Measurements from ENCODE around the gene RPUSD4. TPM values are rescaled to one million over a fixed set of nuclear protein-coding genes. Genes with fewer than 3 reads are reported as not detected.

Gene RPUSD4
- total RNA-seq, 1 experiment from 2014 or later = 19.0 TPM

DNA sequence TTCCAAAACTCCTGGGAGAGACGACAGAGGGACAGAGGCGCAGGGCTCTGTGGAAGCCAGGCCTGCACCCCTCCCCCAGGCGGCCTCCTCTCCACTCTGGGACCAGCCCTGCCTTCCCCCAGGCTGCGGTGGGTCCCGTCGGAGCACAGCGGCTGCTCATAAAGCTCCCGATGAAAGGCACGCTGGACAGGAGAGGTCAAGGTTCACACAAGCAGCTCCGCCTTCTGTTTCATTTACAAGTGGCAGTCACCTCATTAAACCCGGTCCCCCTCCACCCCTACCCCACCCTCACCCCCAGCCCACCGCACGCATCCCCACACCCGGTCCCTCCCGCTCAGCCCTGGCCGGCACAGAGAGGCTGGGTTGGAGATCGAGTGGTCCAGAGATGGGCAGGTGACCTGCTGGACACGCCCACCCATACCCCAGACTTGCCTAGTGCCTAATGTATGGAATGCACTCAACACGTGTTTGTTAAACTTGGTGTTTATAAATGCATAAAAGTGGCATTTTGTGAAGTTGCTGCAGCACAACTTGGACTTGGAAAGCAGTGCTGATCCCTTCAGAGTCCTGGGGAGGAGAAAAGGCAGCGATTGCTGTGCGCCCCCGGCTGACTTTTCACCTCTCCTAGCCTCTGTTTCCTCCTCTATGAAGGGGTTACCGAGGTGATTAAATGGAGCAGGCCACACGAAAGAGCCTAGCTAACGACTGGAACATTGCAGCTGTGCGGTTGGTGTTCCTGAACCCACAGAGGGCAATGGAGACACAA, 26.0 kb downstream of the RPUSD4 start:
- no TSS peak for BruUV-seq (replicated peaks)
- DNase-seq = no peak
- no peaks in the 10 kb centered on the region for H3K9me3 Mint-ChIP-seq (ENCODE audit: low read depth, unreplicated experiment)
- intact Hi-C loops (cut with micrococcal nuclease; ENCODE audit: unreplicated experiment) = no loop called here
- H3K4me3 Mint-ChIP-seq (ENCODE audit: low read depth, unreplicated experiment) = no peak overlapping the region
- H3K36me3 Mint-ChIP-seq (ENCODE audit: insufficient read depth, unreplicated experiment) = no peaks in the 10 kb centered on the region
- CTCF ChIA-PET = no interaction called here
- no peaks in the 10 kb centered on the region for H3K4me1 Mint-ChIP-seq (ENCODE audit: low read depth, unreplicated experiment)
- TF ChIP-seq, protein P1, sequence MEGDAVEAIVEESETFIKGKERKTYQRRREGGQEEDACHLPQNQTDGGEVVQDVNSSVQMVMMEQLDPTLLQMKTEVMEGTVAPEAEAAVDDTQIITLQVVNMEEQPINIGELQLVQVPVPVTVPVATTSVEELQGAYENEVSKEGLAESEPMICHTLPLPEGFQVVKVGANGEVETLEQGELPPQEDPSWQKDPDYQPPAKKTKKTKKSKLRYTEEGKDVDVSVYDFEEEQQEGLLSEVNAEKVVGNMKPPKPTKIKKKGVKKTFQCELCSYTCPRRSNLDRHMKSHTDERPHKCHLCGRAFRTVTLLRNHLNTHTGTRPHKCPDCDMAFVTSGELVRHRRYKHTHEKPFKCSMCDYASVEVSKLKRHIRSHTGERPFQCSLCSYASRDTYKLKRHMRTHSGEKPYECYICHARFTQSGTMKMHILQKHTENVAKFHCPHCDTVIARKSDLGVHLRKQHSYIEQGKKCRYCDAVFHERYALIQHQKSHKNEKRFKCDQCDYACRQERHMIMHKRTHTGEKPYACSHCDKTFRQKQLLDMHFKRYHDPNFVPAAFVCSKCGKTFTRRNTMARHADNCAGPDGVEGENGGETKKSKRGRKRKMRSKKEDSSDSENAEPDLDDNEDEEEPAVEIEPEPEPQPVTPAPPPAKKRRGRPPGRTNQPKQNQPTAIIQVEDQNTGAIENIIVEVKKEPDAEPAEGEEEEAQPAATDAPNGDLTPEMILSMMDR (IDR thresholded peaks at IDR 0.05; ENCODE audit: unreplicated experiment) = no peak
- no peak overlapping the region for H3K27ac Mint-ChIP-seq (ENCODE audit: unreplicated experiment)
- H3K27me3 Mint-ChIP-seq (ENCODE audit: unreplicated experiment) = no peaks in the 10 kb centered on the region

DNA sequence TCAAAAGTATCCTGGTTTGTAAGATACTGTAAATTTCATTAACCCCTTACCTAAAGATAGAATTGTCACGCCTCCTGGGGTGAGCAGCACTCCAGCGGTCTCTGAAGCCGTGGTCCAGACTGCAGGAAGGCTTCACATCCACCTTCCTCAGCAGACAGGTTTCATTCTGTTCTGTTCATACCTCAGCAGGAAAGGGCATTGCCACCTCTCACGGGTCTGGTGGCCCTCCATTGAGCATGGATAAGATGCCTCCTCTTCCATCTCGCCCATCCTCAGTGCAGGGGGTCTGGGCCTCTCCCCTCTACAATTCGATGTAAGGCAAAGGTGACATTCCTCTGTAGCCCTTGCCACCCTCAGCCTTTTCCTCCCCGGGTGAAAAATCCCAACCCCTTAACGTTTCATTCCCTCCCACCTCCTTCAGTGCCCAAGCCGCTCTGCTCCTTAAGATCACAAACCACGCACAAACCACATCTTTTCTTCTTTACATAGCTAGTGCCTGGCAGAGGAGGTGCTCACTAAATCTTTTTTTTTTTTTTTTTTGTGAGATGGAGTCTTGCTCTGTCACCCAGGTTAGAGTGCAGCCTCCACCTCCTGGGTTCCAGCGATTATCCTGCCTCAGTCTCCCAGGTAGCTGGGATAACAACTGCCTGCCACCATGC, 28.5 kb downstream of the RPUSD4 start:
- no peaks in the 10 kb centered on the region for H3K4me1 Mint-ChIP-seq (ENCODE audit: low read depth, unreplicated experiment)
- H3K27ac Mint-ChIP-seq (ENCODE audit: unreplicated experiment) = no peak overlapping the region
- BruUV-seq (replicated peaks) = no TSS peak
- DNase-seq = no peak
- TF ChIP-seq, protein P1 (IDR thresholded peaks at IDR 0.05; ENCODE audit: unreplicated experiment) = no peak
- no peak overlapping the region for H3K4me3 Mint-ChIP-seq (ENCODE audit: low read depth, unreplicated experiment)
- intact Hi-C loops (cut with micrococcal nuclease; ENCODE audit: unreplicated experiment) = no loop called here
- CTCF ChIA-PET = interaction anchor here (0.7 kb wide), 1 partner anchor 121 kb away, joined by 4 read pairs; no protein-coding TSS in a partner anchor
- H3K27me3 Mint-ChIP-seq (ENCODE audit: unreplicated experiment) = no peaks in the 10 kb centered on the region
- H3K36me3 Mint-ChIP-seq (ENCODE audit: insufficient read depth, unreplicated experiment) = no peaks in the 10 kb centered on the region
- no peaks in the 10 kb centered on the region for H3K9me3 Mint-ChIP-seq (ENCODE audit: low read depth, unreplicated experiment)

DNA sequence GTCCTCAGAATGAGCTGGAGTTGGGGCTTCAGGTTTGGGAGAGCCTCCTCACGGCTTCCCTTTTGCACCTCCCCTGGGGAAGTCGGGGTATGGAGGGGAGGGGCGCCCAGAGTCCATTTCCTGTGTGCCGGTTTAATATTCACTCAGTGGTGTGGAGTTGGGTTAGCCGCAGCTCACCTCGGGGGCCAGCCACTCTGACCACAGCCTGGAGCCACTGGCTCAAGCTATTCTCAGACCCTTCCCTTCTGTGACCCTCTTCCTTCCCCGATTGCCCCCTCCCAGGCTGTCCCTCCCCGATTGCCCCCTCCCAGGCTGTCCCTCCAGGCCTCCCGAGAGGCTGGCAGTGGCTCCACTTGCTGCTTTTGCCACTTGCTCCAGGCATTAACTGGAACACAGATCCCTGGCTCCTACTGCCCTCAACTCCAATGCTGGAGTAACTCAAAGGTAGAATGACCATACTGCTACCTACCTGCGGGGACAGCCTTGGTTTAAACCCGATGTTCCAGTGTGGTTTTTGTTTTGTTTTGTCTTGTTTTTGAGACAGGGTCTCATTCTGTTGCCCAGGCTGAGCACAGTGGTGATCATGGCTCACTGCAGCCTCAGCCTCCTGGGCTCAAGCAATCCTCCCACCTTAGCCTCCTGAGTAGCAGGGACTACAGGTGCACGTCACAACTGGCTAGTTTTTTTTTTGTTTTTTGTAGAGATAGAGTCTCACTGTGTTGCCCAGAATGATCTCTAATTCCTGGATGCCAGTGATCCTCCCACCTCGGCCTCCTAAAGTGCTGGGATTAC, 29.3 kb downstream of the RPUSD4 start:
- no peak overlapping the region for H3K27ac Mint-ChIP-seq (ENCODE audit: unreplicated experiment)
- no peaks in the 10 kb centered on the region for H3K27me3 Mint-ChIP-seq (ENCODE audit: unreplicated experiment)
- H3K9me3 Mint-ChIP-seq (ENCODE audit: low read depth, unreplicated experiment) = no peaks in the 10 kb centered on the region
- no peaks in the 10 kb centered on the region for H3K36me3 Mint-ChIP-seq (ENCODE audit: insufficient read depth, unreplicated experiment)
- TF ChIP-seq, protein P1 (IDR thresholded peaks at IDR 0.05; ENCODE audit: unreplicated experiment) = no peak
- DNase-seq = no peak
- H3K4me1 Mint-ChIP-seq (ENCODE audit: low read depth, unreplicated experiment) = no peaks in the 10 kb centered on the region
- H3K4me3 Mint-ChIP-seq (ENCODE audit: low read depth, unreplicated experiment) = no peak overlapping the region
- intact Hi-C loops (cut with micrococcal nuclease; ENCODE audit: unreplicated experiment) = no loop called here
- BruUV-seq (replicated peaks) = no TSS peak
- CTCF ChIA-PET = no interaction called here

DNA sequence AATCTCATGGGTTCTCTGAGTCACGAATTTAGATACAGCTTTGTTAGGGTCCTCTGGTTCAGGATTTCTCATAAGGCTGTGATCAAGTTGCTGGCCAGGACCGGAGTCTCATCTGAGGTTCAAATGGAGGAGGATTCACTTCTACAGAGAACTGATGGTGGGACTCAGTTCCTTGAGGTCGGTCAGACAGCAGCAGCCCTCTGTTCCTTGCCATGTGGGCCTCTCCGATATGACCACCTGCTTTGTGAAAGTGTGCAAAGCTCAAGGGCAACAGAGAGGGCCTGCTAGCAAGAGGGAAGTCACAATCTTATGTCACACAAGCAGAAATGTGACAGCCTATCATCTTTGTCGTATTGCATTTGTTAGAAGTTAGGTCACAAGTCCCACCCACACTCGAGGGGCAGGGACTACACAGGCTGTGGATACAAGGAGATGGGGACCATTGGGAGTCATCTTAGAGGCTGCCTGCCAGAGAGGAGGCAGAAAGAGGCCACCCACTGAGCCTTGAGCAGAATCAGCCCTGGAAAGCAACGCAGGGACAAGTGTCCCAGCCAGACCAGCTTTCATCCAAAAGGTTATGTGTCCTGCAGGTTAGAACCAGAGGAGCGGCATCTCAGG, 34.5 kb downstream of the RPUSD4 start:
- BruUV-seq (replicated peaks) = no TSS peak
- intact Hi-C loops (cut with micrococcal nuclease; ENCODE audit: unreplicated experiment) = no loop called here
- H3K36me3 Mint-ChIP-seq (ENCODE audit: insufficient read depth, unreplicated experiment) = no peaks in the 10 kb centered on the region
- H3K27me3 Mint-ChIP-seq (ENCODE audit: unreplicated experiment) = no peaks in the 10 kb centered on the region
- H3K4me1 Mint-ChIP-seq (ENCODE audit: low read depth, unreplicated experiment) = no peaks in the 10 kb centered on the region
- CTCF ChIA-PET = no interaction called here
- no peak for DNase-seq
- H3K4me3 Mint-ChIP-seq (ENCODE audit: low read depth, unreplicated experiment) = no peak overlapping the region
- no peak overlapping the region for H3K27ac Mint-ChIP-seq (ENCODE audit: unreplicated experiment)
- TF ChIP-seq, protein P1 (IDR thresholded peaks at IDR 0.05; ENCODE audit: unreplicated experiment) = no peak
- H3K9me3 Mint-ChIP-seq (ENCODE audit: low read depth, unreplicated experiment) = no peaks in the 10 kb centered on the region
